Activated CD4-positive, alpha-beta memory T cell treated with anti-CD3 and anti-CD28 coated beads, Interleukin-2, amount 10 ng/mL, durations not matched to agents 7 days and 5 days (primary cell): Measurements from ENCODE around the gene PPM1B. TPM values are rescaled to one million over a fixed set of nuclear protein-coding genes. Genes with fewer than 3 reads are reported as not detected.
"Not testable (repeated sequence)": the region's sequence is repeated elsewhere in the genome, so short reads cannot be mapped to it uniquely, and the experiment has no call there.

ENCODE experiments used
- CTCF ChIA-PET: fragments of 350-600 bp; sonication (Branson Sonifier 250); formaldehyde crosslinking; loops from one replicate; lab custom pipeline; 2021; ENCODE audit warnings: antibody characterized with exemption, inconsistent platforms; lab: Charles Lee
- POLR2A ChIA-PET: fragments of 350-600 bp; sonication (Branson Sonifier 250); formaldehyde crosslinking; loops from one replicate; lab custom pipeline; 2021; ENCODE audit warnings: antibody characterized with exemption; lab: Charles Lee
- DNase-seq: peaks from one replicate; pipeline ENCODE4 v3.0.0-alpha.2; 2020
- H3K27ac Mint-ChIP-seq: one replicate; pipeline ENCODE4 v1.8.0; 2021; ENCODE audit warnings: mild to moderate bottlenecking, mixed read lengths
- H3K27me3 Mint-ChIP-seq: one replicate; pipeline ENCODE4 v1.8.0; 2021; ENCODE audit warnings: mixed read lengths
- H3K36me3 Mint-ChIP-seq: one replicate; pipeline ENCODE4 v1.8.0; 2021; ENCODE audit warnings: low read depth, mixed read lengths
- H3K4me1 Mint-ChIP-seq: one replicate; pipeline ENCODE4 v1.8.0; 2021; ENCODE audit warnings: mixed read lengths
- H3K4me3 Mint-ChIP-seq: one replicate; pipeline ENCODE4 v1.8.0; 2021; ENCODE audit warnings: mild to moderate bottlenecking, mixed read lengths
- H3K9me3 Mint-ChIP-seq: one replicate; pipeline ENCODE4 v1.8.0; 2021; ENCODE audit warnings: mixed read lengths
- total RNA-seq, 2 experiments: library from RNA; stranded (reverse); gene quantifications; one replicate each; pipeline ENCODE4 v1.2.3, GENCODE V29; 2021

The PPM1B gene
- total RNA-seq: 10 to 100 TPM; 57.0 to 60.9 TPM

- Mint-ChIP-seq H3K9me3 (peaks cover 8% of the 10 kb centered on the region), H3K27ac (peak within 1 kb of the TSS; percentile 99), H3K36me3 (peaks cover 17% of the 10 kb centered on the region), H3K27me3 (no peaks in the 10 kb centered on the region), H3K4me1 (peaks cover 40% of the 10 kb centered on the region), H3K4me3 (peak within 1 kb of the TSS; percentile 99)
- CTCF ChIA-PET: interaction anchor here (0.5 to 1.2 kb wide), 4 partner anchors 33 to 356 kb away, joined by 3 to 4 read pairs (median 4); no protein-coding TSS in a partner anchor
- peak; percentile 100 for DNase-seq
- POLR2A ChIA-PET: interaction anchor here (0.8 to 4.6 kb wide), 18 partner anchors 8 to 236 kb away, joined by 3 to 48 read pairs (median 4); partner anchors contain the start of genes CAMKMT, LRPPRC and PREPL
Measured at GRCh38 chr2:44168681-44169154, at the start of gene PPM1B. Gene PPM1B (plus strand): TSS chr2:44168875. CDS start chr2:44201200, 32,325 bp downstream.

- H3K4me1 Mint-ChIP-seq: peaks cover 28% of the 10 kb centered on the region
- H3K9me3 Mint-ChIP-seq: peaks cover 3% of the 10 kb centered on the region
- ChIA-PET CTCF (no interaction called here), POLR2A (interaction anchor here (0.9 to 1.3 kb wide), 2 partner anchors 19 to 48 kb away, joined by 3 to 4 read pairs; no protein-coding TSS in a partner anchor)
- DNase-seq: no peak
- H3K27ac Mint-ChIP-seq: no peak overlapping the region
- H3K36me3 Mint-ChIP-seq: no peaks in the 10 kb centered on the region
- no peak overlapping the region for H3K4me3 Mint-ChIP-seq
- H3K27me3 Mint-ChIP-seq: no peaks in the 10 kb centered on the region
Measured at GRCh38 chr2:44119878-44120277, 48.8 kb upstream of the PPM1B start.

GRCh38 chr2:44120428-44120827 is 48.2 kb upstream of the PPM1B start:
- no peaks in the 10 kb centered on the region for H3K36me3 Mint-ChIP-seq
- CTCF ChIA-PET: no interaction called here
- peaks cover 28% of the 10 kb centered on the region for H3K4me1 Mint-ChIP-seq
- no peak overlapping the region for H3K4me3 Mint-ChIP-seq
- peak; percentile 31 for DNase-seq
- POLR2A ChIA-PET: interaction anchor here (0.6 to 1.3 kb wide), 3 partner anchors 20 to 63 kb away, joined by 3 to 4 read pairs (median 4); no protein-coding TSS in a partner anchor
- H3K9me3 Mint-ChIP-seq: peaks cover 3% of the 10 kb centered on the region
- peak overlapping the region; percentile 32 for H3K27ac Mint-ChIP-seq
- H3K27me3 Mint-ChIP-seq: no peaks in the 10 kb centered on the region

GRCh38 chr2:44121899-44122298 is 46.8 kb upstream of the PPM1B start:
- peaks cover 4% of the 10 kb centered on the region for H3K27me3 Mint-ChIP-seq
- ChIA-PET CTCF (no interaction called here), POLR2A (no interaction called here)
- no peaks in the 10 kb centered on the region for H3K36me3 Mint-ChIP-seq
- no peak overlapping the region for H3K4me3 Mint-ChIP-seq
- H3K9me3 Mint-ChIP-seq: peaks cover 3% of the 10 kb centered on the region
- no peak overlapping the region for H3K27ac Mint-ChIP-seq
- H3K4me1 Mint-ChIP-seq: peaks cover 32% of the 10 kb centered on the region
- DNase-seq: no peak

GRCh38 chr2:44124500-44124899 is 44.2 kb upstream of the PPM1B start:
- no peak overlapping the region for H3K4me3 Mint-ChIP-seq
- CTCF ChIA-PET: no interaction called here
- H3K27ac Mint-ChIP-seq: no peak overlapping the region
- POLR2A ChIA-PET: no interaction called here
- no peak for DNase-seq
- no peaks in the 10 kb centered on the region for H3K36me3 Mint-ChIP-seq
- peaks cover 6% of the 10 kb centered on the region for H3K27me3 Mint-ChIP-seq
- H3K9me3 Mint-ChIP-seq: no peaks in the 10 kb centered on the region
- H3K4me1 Mint-ChIP-seq: peaks cover 24% of the 10 kb centered on the region

- Mint-ChIP-seq H3K4me3 (no peak overlapping the region), H3K27ac (no peak overlapping the region), H3K9me3 (no peaks in the 10 kb centered on the region), H3K27me3 (peaks cover 8% of the 10 kb centered on the region), H3K36me3 (no peaks in the 10 kb centered on the region), H3K4me1 (peaks cover 17% of the 10 kb centered on the region)
- CTCF ChIA-PET: no interaction called here
- POLR2A ChIA-PET: no interaction called here
- no peak for DNase-seq
Measured at GRCh38 chr2:44126106-44126797, 42.4 kb upstream of the PPM1B start.

GRCh38 chr2:44130441-44130840 is 38.2 kb upstream of the PPM1B start:
- no peaks in the 10 kb centered on the region for H3K36me3 Mint-ChIP-seq
- ChIA-PET CTCF (no interaction called here), POLR2A (no interaction called here)
- H3K4me3 Mint-ChIP-seq: no peak overlapping the region
- DNase-seq: no peak
- no peak overlapping the region for H3K27ac Mint-ChIP-seq
- H3K27me3 Mint-ChIP-seq: peaks cover 8% of the 10 kb centered on the region
- peaks cover 2% of the 10 kb centered on the region for H3K9me3 Mint-ChIP-seq
- peaks cover 3% of the 10 kb centered on the region for H3K4me1 Mint-ChIP-seq

- CTCF ChIA-PET: no interaction called here
- POLR2A ChIA-PET: no interaction called here
- Mint-ChIP-seq H3K9me3 (peaks cover 2% of the 10 kb centered on the region), H3K27me3 (peaks cover 5% of the 10 kb centered on the region), H3K27ac (no peak overlapping the region), H3K4me1 (peaks cover under 1% of the 10 kb centered on the region), H3K36me3 (no peaks in the 10 kb centered on the region), H3K4me3 (no peak overlapping the region)
- no peak for DNase-seq
Measured at GRCh38 chr2:44131177-44131576, 37.5 kb upstream of the PPM1B start.

GRCh38 chr2:44133602-44134001 is 35.1 kb upstream of the PPM1B start:
- H3K9me3 Mint-ChIP-seq, H3K27ac Mint-ChIP-seq, H3K4me1 Mint-ChIP-seq, H3K36me3 Mint-ChIP-seq, H3K4me3 Mint-ChIP-seq, POLR2A ChIA-PET, DNase-seq: not testable (repeated sequence)
- H3K27me3 Mint-ChIP-seq: peaks cover 11% of the 10 kb centered on the region
- CTCF ChIA-PET: interaction anchor here (0.7 kb wide), 1 partner anchor 31 kb away, joined by 3 read pairs; no protein-coding TSS in a partner anchor

- peaks cover 2% of the 10 kb centered on the region for H3K9me3 Mint-ChIP-seq
- H3K4me3 Mint-ChIP-seq: no peak overlapping the region
- ChIA-PET POLR2A (no interaction called here), CTCF (no interaction called here)
- H3K36me3 Mint-ChIP-seq: no peaks in the 10 kb centered on the region
- DNase-seq: no peak
- H3K27ac Mint-ChIP-seq: no peak overlapping the region
- no peaks in the 10 kb centered on the region for H3K4me1 Mint-ChIP-seq
- H3K27me3 Mint-ChIP-seq: peaks cover 7% of the 10 kb centered on the region
Measured at GRCh38 chr2:44134848-44135247, 33.8 kb upstream of the PPM1B start.

- CTCF ChIA-PET: no interaction called here
- H3K27ac Mint-ChIP-seq: no peak overlapping the region
Measured at GRCh38 chr2:44135296-44135695, 33.4 kb upstream of the PPM1B start.

GRCh38 chr2:44135771-44136170 is 32.9 kb upstream of the PPM1B start:
- CTCF ChIA-PET: no interaction called here
- Mint-ChIP-seq H3K27ac (no peak overlapping the region), H3K27me3 (peaks cover 7% of the 10 kb centered on the region), H3K36me3 (no peaks in the 10 kb centered on the region), H3K4me3 (no peak overlapping the region), H3K4me1 (no peaks in the 10 kb centered on the region), H3K9me3 (peaks cover 2% of the 10 kb centered on the region)
- no peak for DNase-seq
- POLR2A ChIA-PET: no interaction called here

More at GRCh38 chr2:44135296-44135695, 33.4 kb upstream of the PPM1B start:
- Mint-ChIP-seq H3K4me1 (no peaks in the 10 kb centered on the region), H3K27me3 (peaks cover 7% of the 10 kb centered on the region), H3K36me3 (no peaks in the 10 kb centered on the region), H3K4me3 (no peak overlapping the region), H3K9me3 (peaks cover 2% of the 10 kb centered on the region)
- no peak for DNase-seq
- POLR2A ChIA-PET: no interaction called here

GRCh38 chr2:44136252-44136651 is 32.4 kb upstream of the PPM1B start:
- Mint-ChIP-seq H3K27ac (no peak overlapping the region), H3K4me1 (no peaks in the 10 kb centered on the region), H3K9me3 (peaks cover 2% of the 10 kb centered on the region), H3K4me3 (no peak overlapping the region), H3K36me3 (no peaks in the 10 kb centered on the region), H3K27me3 (peaks cover 7% of the 10 kb centered on the region)
- ChIA-PET CTCF (no interaction called here), POLR2A (no interaction called here)
- DNase-seq: no peak
